GM19438 (cell line): ENCODE results near the gene IFITM1.
"Not testable (repeated sequence)": the region's sequence is repeated elsewhere in the genome, so short reads cannot be mapped to it uniquely, and the experiment has no call there.

Source experiments
- ATAC-seq: cut with Tn5 transposase; IDR thresholded peaks from one replicate; pipeline ENCODE4 v1.9.1; 2021; ENCODE audit warnings: low read depth; ENCODE audit not compliant: unreplicated experiment

Gene IFITM1

DNA sequence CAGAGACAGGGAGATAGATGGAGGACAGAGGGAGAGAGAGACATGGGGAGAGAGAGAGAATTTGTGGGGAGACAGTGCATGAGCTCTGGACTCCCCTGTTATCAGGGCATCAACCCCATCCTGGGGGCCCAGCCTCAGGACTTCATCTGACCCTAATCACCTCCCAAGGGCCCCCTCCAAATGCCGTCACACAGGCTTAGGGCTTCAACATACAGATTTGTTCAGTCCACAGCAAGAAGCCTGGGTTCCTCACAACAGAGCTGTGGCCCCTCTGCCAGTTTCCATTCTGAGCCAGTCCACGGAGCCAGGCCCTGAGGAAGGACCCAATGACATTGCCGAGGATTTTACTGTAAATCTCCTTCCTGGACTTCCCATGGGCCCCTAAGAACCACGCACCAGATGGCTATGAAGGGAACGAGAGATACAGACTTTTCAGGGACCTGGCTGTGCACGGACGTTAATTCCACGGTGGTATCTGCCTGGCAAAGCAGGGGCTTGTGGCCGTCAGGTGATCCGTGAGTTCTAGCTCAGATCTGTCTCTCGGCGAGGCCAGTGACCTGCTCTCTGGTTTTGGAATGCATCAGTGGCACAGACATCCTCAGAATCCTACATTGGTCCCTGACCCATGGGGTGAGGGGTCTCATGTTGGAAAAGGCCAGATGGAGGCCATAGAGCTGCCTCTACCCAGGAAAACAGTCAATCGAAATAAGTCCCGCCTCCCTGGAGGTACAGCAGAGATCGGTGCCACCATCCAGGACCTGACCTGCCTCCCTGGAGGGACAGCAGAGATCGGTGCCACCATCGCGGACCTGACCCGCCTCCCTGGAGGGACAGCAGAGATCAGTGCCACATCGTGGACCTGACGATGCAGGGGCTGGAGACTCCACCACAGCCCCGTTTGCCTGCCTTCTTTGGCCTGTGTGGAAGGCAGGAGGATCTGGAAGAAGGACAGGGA is 46.8 kb downstream of the IFITM1 start:
- ATAC-seq, result no peak

DNA sequence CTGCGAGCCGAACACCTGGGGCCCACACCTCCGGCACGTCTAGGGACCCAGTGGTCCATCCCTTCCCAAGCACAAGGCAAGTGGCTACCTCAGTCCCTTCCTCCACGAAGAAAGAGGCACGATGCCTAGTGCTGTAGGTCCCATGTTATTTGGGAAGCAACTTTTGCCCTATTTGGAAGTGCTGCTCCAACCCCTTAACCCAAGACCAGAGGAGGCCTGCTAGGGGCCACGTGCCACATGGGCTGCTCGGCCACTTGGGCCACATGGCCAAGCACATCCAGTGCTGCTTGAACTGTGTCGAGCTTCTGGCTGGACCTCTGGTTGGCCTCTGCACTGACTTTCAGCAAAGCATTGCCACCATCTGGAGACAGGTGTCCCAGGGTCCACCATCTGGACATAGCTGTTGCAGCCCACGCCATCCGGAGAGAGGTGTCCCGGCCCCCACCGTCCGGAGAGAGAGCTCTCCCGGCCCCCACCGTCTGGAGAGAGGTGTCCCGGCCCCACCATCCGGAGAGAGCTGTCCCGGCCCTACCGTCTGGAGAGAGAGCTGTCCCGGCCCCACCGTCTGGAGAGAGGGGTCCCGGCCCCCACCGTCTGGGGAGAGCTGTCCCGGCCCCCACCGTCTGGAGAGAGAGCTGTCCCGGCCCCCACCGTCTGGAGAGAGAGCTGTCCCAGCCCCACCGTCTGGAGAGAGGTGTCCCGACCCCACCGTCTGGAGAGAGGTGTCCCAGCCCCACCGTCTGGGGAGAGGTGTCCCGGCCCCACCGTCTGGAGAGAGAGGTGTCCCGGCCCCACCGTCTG is 49.0 kb downstream of the IFITM1 start:
- ATAC-seq, result no peak

DNA sequence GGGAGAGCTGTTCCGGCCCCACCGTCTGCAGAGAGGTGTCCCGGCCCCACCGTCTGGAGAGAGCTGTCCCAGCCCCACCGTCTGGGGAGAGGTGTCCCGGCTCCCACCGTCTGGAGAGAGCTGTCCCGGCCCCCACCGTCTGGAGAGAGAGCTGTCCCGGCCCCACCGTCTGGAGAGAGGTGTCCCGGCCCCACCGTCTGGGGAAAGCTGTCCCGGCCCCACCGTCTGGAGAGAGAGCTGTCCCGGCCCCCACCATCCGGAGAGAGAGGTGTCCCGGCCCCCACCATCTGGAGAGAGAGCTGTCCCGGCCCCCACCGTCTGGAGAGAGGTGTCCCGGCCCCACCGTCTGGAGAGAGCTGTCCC is 49.6 kb downstream of the IFITM1 start:
- not testable (repeated sequence) for ATAC-seq

DNA sequence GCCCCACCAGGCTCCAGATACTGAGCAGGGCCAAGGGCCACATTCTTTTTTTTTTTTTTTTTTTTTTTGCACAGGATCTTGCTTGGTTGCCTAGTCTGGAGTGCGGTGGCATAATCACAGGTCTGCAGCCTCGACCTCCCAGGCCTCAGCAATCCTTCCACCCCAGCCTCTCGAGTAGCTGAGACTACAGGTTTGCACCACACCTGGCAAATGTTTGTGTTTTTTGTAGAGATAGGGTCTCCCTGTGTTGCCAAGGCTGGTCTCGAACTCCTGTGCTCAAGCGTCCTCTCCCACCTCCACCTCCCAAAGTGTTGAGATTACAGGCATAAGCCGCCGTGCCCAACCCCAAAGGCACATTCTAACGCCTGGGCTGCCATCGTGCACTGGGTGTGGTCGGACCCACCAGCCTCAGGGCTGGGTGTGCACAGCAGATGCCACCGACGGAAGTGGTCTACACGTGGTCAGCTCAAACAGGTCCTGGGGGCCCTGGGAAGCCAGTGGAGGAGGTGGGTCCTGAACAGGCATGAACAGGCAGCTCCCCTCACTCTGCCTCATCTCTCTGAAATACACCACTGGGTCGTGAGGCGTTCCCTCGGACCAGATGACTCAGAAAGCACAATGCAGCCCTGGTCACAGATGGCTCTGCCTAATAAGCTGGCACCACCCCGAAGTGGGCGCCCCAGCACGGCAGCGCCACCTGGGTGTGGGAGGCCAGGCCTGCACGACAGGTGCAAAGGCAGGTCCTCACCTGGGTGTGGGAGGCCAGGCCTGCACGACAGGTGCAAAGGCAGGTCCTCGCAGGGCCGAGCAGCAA is 50.3 kb downstream of the IFITM1 start:
- no peak for ATAC-seq
